NCI-H2227 (cell line): ENCODE measurements around the gene MON2.

Source experiments
- DNase-seq: peaks from one replicate; lab custom pipeline; 2025; ENCODE audit not compliant: unreplicated experiment; lab: John Stamatoyannopoulos, UW

Gene MON2

GRCh38 chr12:62605981-62606380 is 139.4 kb downstream of the MON2 start:
- no peak for DNase-seq

- no peak for DNase-seq
These were observed 140.0 kb downstream of the MON2 start for GRCh38 chr12:62606654-62607053.

- DNase-seq: no peak
These were observed 146.5 kb downstream of the MON2 start for GRCh38 chr12:62613081-62613480.

- no peak for DNase-seq
These were observed 151.7 kb downstream of the MON2 start for GRCh38 chr12:62618319-62618718.

- DNase-seq: peak; percentile 19
These were observed 152.3 kb downstream of the MON2 start for GRCh38 chr12:62618930-62619329.

- DNase-seq: peak; percentile 7
These were observed 154.5 kb downstream of the MON2 start for GRCh38 chr12:62621101-62621638.

- DNase-seq: no peak
These were observed 155.6 kb downstream of the MON2 start for GRCh38 chr12:62622177-62622576.

- no peak for DNase-seq
These were observed 158.6 kb downstream of the MON2 start for GRCh38 chr12:62625228-62625627.

- DNase-seq: no peak
These were observed 160.6 kb downstream of the MON2 start for GRCh38 chr12:62627181-62627580.

- DNase-seq: no peak
These were observed 162.8 kb downstream of the MON2 start for GRCh38 chr12:62629413-62629812.

- peak; percentile 22 for DNase-seq
These were observed 163.5 kb downstream of the MON2 start for GRCh38 chr12:62629971-62630739.

- DNase-seq: peak; percentile 51
These were observed 165.1 kb downstream of the MON2 start for GRCh38 chr12:62631471-62632410.

GRCh38 chr12:62632411-62632918 is 165.8 kb downstream of the MON2 start:
- DNase-seq: peak; percentile 18

- no peak for DNase-seq
These were observed 169.0 kb downstream of the MON2 start for GRCh38 chr12:62635649-62636048.

- DNase-seq: no peak
These were observed 171.1 kb downstream of the MON2 start for GRCh38 chr12:62637679-62638078.

- DNase-seq: no peak
These were observed 174.4 kb downstream of the MON2 start for GRCh38 chr12:62640910-62641448.

GRCh38 chr12:62642486-62642885 is 175.9 kb downstream of the MON2 start:
- no peak for DNase-seq

GRCh38 chr12:62643486-62643885 is 176.9 kb downstream of the MON2 start:
- DNase-seq: no peak

GRCh38 chr12:62646566-62646965 is 179.9 kb downstream of the MON2 start:
- no peak for DNase-seq

- DNase-seq: no peak
These were observed 181.0 kb downstream of the MON2 start for GRCh38 chr12:62647586-62647985.

GRCh38 chr12:62649412-62650138 is 182.9 kb downstream of the MON2 start:
- DNase-seq: no peak
